ENCODE results near the gene ADCK1. TPM values are rescaled to one million over a fixed set of nuclear protein-coding genes. Genes with fewer than 3 reads are reported as not detected.

Gene ADCK1
- total RNA-seq, 1 experiment from 2014 or later = 12.2 TPM

GRCh38 chr14:77849711-77850110 is 49.8 kb downstream of the ADCK1 start:
- no peak overlapping the region for H4K91ac ChIP-seq (ENCODE audit: insufficient read length, low read depth, low read length)
- DNase-seq = no peak
- no peak overlapping the region for H3K27ac Mint-ChIP-seq

More at GRCh38 chr14:77849711-77850110, 49.8 kb downstream of the ADCK1 start:
- peaks cover 0 to 3% (median under 1%) of the 10 kb centered on the region in 3 experiments; a peak in 2 of 7 replicates for H3K36me3 Mint-ChIP-seq (ENCODE audit: insufficient read depth in 1 of 3, low read depth in 3 of 3)
- Histone ChIP-seq H3K23ac (ENCODE audit: insufficient read length, low read depth, low read length) (no peak overlapping the region), H2AFZ (ENCODE audit: low read length) (no peak overlapping the region), H3K56ac (ENCODE audit: insufficient read length, low read depth, low read length) (no peak overlapping the region), H2BK12ac (ENCODE audit: insufficient read length, low read depth, low read length) (no peak overlapping the region), H2BK15ac (ENCODE audit: low read depth, low read length) (no peak overlapping the region), H4K5ac (ENCODE audit: insufficient read length, low read depth, low read length) (no peak overlapping the region), H2AK5ac (ENCODE audit: insufficient read length, low read length) (no peak overlapping the region), H4K8ac (replicated peaks; ENCODE audit: insufficient read length, low read depth, low read length) (no peak overlapping the region), H3K79me1 (ENCODE audit: insufficient read depth, low read depth, low read length, poor library complexity, severe bottlenecking) (no peaks in the 10 kb centered on the region), H3T11ph (ENCODE audit: low read length) (no peak overlapping the region), H3K4me2 (ENCODE audit: insufficient read depth, insufficient read length, low read length) (no peak overlapping the region), H3K27me3 (ENCODE audit: insufficient read depth, low read length) (no peaks in the 10 kb centered on the region), H3K9ac (ENCODE audit: extremely low read depth, insufficient read length, low read length) (no peak overlapping the region), H3K9me3 (ENCODE audit: control insufficient read depth, low read depth, low read length) (no peaks in the 10 kb centered on the region), H3K14ac (ENCODE audit: insufficient read depth, low read length) (no peak overlapping the region), H3K18ac (ENCODE audit: insufficient read length, low read depth, low read length) (no peak overlapping the region), H2BK120ac (ENCODE audit: low read depth, low read length, poor library complexity, severe bottlenecking) (no peak overlapping the region), H3K4ac (ENCODE audit: low read depth, low read length) (no peak overlapping the region), H3K23me2 (ENCODE audit: insufficient read length, low read depth, low read length, poor library complexity, severe bottlenecking) (no peaks in the 10 kb centered on the region), H2BK20ac (ENCODE audit: low read depth, low read length, poor library complexity, severe bottlenecking) (no peak overlapping the region), H2BK5ac (ENCODE audit: insufficient read length, low read length) (no peak overlapping the region), H3K27ac (ENCODE audit: insufficient read length, low read depth, low read length) (no peak overlapping the region), H4K20me1 (ENCODE audit: control insufficient read depth, insufficient read depth, insufficient read length) (no peaks in the 10 kb centered on the region), H3K79me2 (ENCODE audit: insufficient read depth, low read length) (no peaks in the 10 kb centered on the region), H3K4me1 (ENCODE audit: insufficient read depth, low read length) (no peaks in the 10 kb centered on the region)
- H3K27me3 Mint-ChIP-seq (ENCODE audit: low read depth) = no peaks in the 10 kb centered on the region
- no CpG with 5 or more reads among the region's 1 CpG for WGBS (ENCODE audit: extremely low coverage, insufficient read length, low lambda C conversion rate)
- peaks cover 1 to 3% of the 10 kb centered on the region in 2 experiments for H3K4me1 Mint-ChIP-seq
- no peak for TF ChIP-seq CTCF (conservative IDR thresholded peaks at IDR 0.05)
- no peaks in the 10 kb centered on the region for H3K9me3 Mint-ChIP-seq
- H3K4me3 Mint-ChIP-seq = no peak overlapping the region
